Measurements from ENCODE around the gene PLEKHA3. TPM values are rescaled to one million over a fixed set of nuclear protein-coding genes. Genes with fewer than 3 reads are reported as not detected.
"Not testable (repeated sequence)": the region's sequence is repeated elsewhere in the genome, so short reads cannot be mapped to it uniquely, and the experiment has no call there.

PLEKHA3 gene
- total RNA-seq, 2 experiments from 2014 or later = 22.3 to 23.1 TPM

DNA sequence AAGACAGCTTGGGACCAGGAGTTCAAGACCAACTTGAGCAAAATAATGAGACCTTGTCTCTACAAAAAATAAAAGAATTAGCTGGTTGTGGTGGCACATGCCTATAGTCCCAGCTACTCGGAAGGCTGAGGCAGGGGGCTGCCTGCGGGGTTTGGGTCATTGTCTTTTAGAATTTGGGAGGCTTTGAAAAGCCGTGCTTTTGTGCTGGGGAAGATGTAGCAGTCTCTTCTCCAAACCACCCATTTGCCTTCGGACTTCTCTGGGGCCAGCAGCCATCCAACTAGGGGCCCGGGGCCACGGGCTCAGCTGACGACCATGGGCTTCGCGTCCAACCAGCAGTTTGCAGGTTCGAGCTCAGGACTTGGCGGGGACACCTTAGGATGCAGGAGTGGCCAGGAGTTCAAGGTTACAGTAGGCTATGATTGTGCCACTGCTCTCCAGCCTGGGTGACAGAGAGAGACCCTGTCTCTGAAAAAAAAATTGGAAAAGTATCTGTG is 22.8 kb upstream of the PLEKHA3 start:
- H3K36me3 Mint-ChIP-seq (ENCODE audit: low read depth) = no peaks in the 10 kb centered on the region
- ChIA-PET CTCF (no interaction called here), POLR2A (no interaction called here)
- H3K4me1 Mint-ChIP-seq (ENCODE audit: low read depth) = peaks cover under 1% of the 10 kb centered on the region
- H3K27me3 Mint-ChIP-seq (ENCODE audit: low read depth) = peaks cover 3% of the 10 kb centered on the region
- no peak overlapping the region for H3K4me3 Mint-ChIP-seq
- DNase-seq = no peak
- no peak for ATAC-seq
- no peak overlapping the region for H3K27ac Mint-ChIP-seq
- no peaks in the 10 kb centered on the region for H3K9me3 Mint-ChIP-seq (ENCODE audit: insufficient read depth)

DNA sequence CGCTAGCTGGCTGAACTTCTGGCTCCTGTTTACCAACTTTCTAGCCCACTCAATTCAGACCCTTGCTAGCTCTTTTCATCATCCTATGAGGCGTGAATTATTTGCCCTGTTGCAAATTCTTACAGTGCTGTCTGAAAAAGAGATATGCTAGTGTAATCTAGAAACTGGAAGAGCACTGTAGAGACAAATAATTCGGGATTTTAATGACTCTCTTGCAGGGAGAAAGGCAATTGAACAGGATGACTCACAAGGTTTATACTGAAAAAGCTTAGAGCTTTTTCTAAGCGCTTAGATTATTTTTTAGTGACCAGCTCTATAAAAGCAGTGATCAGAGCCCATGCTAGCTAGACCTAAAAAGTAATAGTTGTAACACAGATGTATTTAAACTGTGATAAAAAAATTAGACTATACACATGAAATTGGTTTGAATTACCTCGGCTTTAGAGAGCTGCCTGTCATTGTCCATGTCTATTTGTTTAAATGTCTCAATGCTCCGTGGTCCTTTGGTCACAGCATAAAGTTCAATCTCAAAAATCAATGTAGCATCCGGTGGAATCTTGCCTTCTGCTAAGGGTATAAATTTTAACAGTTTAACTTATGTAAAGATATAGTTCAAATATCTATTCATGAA is 10.9 kb upstream of the PLEKHA3 start:
- no peak overlapping the region for H3K4me3 Mint-ChIP-seq
- H3K36me3 Mint-ChIP-seq (ENCODE audit: low read depth) = peaks cover 9% of the 10 kb centered on the region
- no peaks in the 10 kb centered on the region for H3K27me3 Mint-ChIP-seq (ENCODE audit: low read depth)
- ChIA-PET CTCF (interaction anchor here (0.8 kb wide), 1 partner anchor 18 kb away, joined by 4 read pairs; the partner anchor contains the start of genes PJVK and PRKRA), POLR2A (no interaction called here)
- ATAC-seq (no peak), DNase-seq (no peak)
- H3K4me1 Mint-ChIP-seq (ENCODE audit: low read depth) = no peaks in the 10 kb centered on the region
- H3K27ac Mint-ChIP-seq = no peak overlapping the region
- H3K9me3 Mint-ChIP-seq (ENCODE audit: insufficient read depth) = no peaks in the 10 kb centered on the region

DNA sequence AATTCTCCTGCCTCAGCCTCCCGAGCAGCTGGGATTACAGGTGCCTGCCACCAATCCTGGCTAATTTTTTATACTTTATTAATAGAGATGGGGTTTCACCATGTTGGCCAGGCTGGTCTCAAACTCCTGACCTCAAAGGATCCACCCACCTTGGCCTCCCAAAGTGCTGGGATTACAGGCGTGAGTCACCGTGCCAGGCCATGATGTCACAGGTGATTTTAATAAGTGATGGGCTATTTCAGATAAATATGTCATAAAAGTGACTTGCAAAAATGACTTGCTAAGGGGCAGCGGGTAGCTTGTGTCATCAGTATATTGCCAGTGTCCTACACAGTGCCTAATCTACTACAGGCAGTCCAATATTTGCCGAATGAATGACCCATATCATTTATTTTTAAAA is 8.9 kb upstream of the PLEKHA3 start:
- H3K4me3 Mint-ChIP-seq; H3K27ac Mint-ChIP-seq; DNase-seq; POLR2A ChIA-PET; H3K4me1 Mint-ChIP-seq (ENCODE audit: low read depth); H3K27me3 Mint-ChIP-seq (ENCODE audit: low read depth); H3K36me3 Mint-ChIP-seq (ENCODE audit: low read depth); ATAC-seq; H3K9me3 Mint-ChIP-seq (ENCODE audit: insufficient read depth): not testable (repeated sequence)
- CTCF ChIA-PET = interaction anchor here (1.0 kb wide), 1 partner anchor 21 kb away, joined by 5 read pairs; the partner anchor contains the start of gene PRKRA

DNA sequence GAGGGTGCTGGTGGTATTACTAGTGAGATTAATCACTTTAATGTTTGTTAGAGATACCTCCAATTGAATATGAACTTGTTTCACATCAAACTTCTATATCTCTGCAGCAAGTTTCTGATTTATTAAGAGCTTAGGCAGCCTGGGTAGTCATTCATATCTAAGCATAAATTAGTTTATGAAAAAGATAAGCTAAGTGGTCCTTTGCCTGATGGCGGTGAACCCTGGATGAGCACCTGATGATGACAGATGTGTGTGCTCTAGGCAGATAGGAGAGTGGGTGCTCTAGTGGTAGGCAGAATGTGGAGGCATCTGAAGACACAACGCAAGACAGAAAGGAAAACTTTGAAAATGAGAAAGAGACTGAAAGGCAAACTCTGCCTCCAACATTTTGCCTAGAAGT is 6.9 kb upstream of the PLEKHA3 start:
- ATAC-seq (no peak), DNase-seq (no peak)
- no peak overlapping the region for H3K4me3 Mint-ChIP-seq
- peaks cover 4% of the 10 kb centered on the region for H3K36me3 Mint-ChIP-seq (ENCODE audit: low read depth)
- POLR2A ChIA-PET = no interaction called here
- no peaks in the 10 kb centered on the region for H3K9me3 Mint-ChIP-seq (ENCODE audit: insufficient read depth)
- CTCF ChIA-PET = no interaction called here
- H3K27me3 Mint-ChIP-seq (ENCODE audit: low read depth) = no peaks in the 10 kb centered on the region
- peaks cover 10% of the 10 kb centered on the region for H3K4me1 Mint-ChIP-seq (ENCODE audit: low read depth)
- H3K27ac Mint-ChIP-seq = no peak overlapping the region

DNA sequence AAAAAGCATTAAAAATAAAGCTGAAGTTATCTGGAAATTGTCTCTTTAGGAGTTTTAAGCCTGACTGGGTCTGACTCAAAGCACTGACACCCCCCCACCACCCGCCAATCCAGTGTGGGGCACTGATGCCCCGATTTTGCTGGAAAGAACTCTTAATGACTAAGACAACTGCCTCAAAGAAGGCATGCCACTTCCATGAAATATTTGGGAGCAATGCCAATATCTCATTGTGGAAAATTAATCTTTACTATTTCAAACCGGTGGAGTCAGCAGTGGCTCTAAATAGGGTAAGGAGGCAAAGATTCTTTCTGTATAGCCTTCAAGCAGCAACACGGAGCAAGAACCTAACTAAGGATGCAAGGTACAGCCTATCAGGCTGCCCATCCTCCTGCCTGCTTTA is 6.3 kb upstream of the PLEKHA3 start:
- peaks cover 14% of the 10 kb centered on the region for H3K4me1 Mint-ChIP-seq (ENCODE audit: low read depth)
- CTCF ChIA-PET = no interaction called here

DNA sequence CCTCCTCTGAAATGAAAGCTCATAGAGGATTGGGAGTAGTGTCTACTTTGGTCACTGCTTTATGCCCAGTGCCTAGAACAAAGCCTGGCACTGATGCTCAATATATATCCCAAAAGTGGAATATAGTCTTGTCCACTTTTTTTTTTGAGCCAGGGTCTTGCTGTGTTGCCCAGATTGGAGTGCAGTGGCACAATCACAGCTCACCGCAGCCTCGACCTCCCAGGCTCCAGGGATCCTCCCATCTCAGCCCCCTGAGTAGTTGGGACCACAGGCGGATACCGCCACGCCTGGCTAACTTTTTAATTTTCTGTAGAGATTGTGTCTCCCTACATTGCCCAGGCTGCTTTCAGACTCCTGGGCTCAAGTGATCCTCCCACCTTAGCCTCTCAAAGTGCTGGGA is 5.7 kb upstream of the PLEKHA3 start:
- H3K4me3 Mint-ChIP-seq = no peak overlapping the region
- no peak overlapping the region for H3K27ac Mint-ChIP-seq
- ChIA-PET POLR2A (no interaction called here), CTCF (no interaction called here)
- H3K36me3 Mint-ChIP-seq (ENCODE audit: low read depth) = peaks cover 4% of the 10 kb centered on the region
- no peaks in the 10 kb centered on the region for H3K27me3 Mint-ChIP-seq (ENCODE audit: low read depth)
- no peak for DNase-seq
- H3K9me3 Mint-ChIP-seq (ENCODE audit: insufficient read depth) = no peaks in the 10 kb centered on the region
- ATAC-seq = no peak
- H3K4me1 Mint-ChIP-seq (ENCODE audit: low read depth) = peaks cover 20% of the 10 kb centered on the region

More for the DNA sequence above, 6.3 kb upstream of the PLEKHA3 start:
- ATAC-seq = no peak
- Mint-ChIP-seq H3K9me3 (ENCODE audit: insufficient read depth) (no peaks in the 10 kb centered on the region), H3K27me3 (ENCODE audit: low read depth) (no peaks in the 10 kb centered on the region), H3K4me3 (no peak overlapping the region), H3K27ac (no peak overlapping the region), H3K36me3 (ENCODE audit: low read depth) (peaks cover 4% of the 10 kb centered on the region)
- DNase-seq = no peak
- POLR2A ChIA-PET = no interaction called here

DNA sequence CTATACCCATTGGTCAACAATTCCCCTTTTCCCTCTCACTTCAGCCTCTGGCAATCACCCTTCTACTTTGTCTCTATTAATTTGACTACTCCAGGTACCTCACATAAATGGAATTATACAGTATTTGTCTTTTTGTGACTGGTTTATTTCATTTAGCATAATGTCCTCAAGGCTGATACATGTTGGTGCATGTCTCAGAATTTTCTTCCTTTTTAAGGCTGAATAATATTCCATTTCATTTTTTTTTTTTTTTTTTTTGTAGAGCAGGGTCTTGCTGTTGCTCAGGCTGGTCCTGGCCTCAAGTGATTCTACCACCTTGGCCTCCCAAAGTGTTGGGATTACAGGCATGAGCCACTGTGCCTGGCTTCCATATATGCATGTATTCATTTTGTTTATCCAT is 3.8 kb upstream of the PLEKHA3 start:
- Mint-ChIP-seq H3K4me3 (no peak overlapping the region), H3K27ac (no peak overlapping the region), H3K27me3 (ENCODE audit: low read depth) (no peaks in the 10 kb centered on the region), H3K9me3 (ENCODE audit: insufficient read depth) (no peaks in the 10 kb centered on the region), H3K4me1 (ENCODE audit: low read depth) (peaks cover 27% of the 10 kb centered on the region), H3K36me3 (ENCODE audit: low read depth) (peaks cover 4% of the 10 kb centered on the region)
- DNase-seq = no peak
- POLR2A ChIA-PET = no interaction called here
- CTCF ChIA-PET = no interaction called here
- ATAC-seq = no peak

DNA sequence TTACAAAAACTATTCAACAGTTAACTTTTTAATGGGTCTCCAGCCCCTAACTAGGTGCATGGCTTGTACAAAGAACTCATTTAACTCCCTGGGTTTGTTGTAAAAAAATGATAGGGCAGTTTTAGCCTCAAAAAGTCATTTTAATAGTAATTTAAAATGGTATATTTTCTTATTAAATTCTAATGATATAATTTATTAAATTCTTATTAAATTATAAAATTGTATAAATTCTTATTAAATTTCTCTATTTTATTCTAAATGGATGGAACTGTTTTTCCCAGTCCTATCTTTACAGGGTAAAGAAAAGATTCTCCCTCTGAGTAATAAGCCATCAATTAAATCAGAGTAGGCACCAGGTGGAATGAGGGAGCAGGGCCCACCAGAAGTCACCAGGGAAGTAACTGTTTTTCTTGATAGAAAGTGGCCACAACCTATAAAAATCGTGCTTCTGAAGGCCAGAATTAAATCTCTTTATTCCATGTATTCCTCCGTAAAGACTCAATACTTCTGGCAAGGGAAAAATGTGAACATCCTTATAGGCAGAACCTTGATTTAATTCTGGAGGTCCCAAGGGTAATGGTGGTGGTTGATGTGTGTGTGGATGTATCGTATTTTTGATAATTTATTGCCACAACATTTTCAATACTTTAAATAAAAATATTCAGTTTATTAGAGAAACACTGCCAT is 2.7 kb upstream of the PLEKHA3 start:
- CTCF ChIA-PET = interaction anchor here (1.5 kb wide), 1 partner anchor 342 kb away, joined by 3 read pairs; no protein-coding TSS in a partner anchor
- DNase-seq (no peak), ATAC-seq (no peak)
- Mint-ChIP-seq H3K4me1 (ENCODE audit: low read depth) (peaks cover 38% of the 10 kb centered on the region), H3K27me3 (ENCODE audit: low read depth) (no peaks in the 10 kb centered on the region), H3K36me3 (ENCODE audit: low read depth) (peaks cover 5% of the 10 kb centered on the region), H3K27ac (peak overlapping the region; percentile 63), H3K9me3 (ENCODE audit: insufficient read depth) (no peaks in the 10 kb centered on the region), H3K4me3 (peak overlapping the region; percentile 98)
- POLR2A ChIA-PET = interaction anchor here (1.1 kb wide), 1 partner anchor 26 kb away, joined by 3 read pairs; the partner anchor contains the start of genes PJVK and PRKRA

DNA sequence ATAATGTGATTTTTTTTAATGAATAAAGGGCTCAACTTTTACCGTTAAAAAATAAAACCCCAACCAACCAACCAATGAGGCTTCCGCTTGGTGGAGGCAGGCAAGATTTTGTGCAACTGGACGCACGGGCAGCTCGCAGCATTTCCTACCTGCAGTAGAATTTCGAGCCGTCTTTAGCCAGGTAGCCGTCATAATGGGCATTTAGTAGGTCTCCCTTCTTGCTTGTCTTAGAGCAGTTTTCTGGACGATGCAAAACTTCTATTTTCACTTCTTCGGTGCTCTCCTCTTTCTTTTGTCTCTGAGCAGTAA is 2.2 kb upstream of the PLEKHA3 start:
- H3K36me3 Mint-ChIP-seq (ENCODE audit: low read depth) = peaks cover 6% of the 10 kb centered on the region
- peak overlapping the region; percentile 98 for H3K4me3 Mint-ChIP-seq
- CTCF ChIA-PET = interaction anchor here (1.5 kb wide), 1 partner anchor 341 kb away, joined by 3 read pairs; no protein-coding TSS in a partner anchor
- no peaks in the 10 kb centered on the region for H3K9me3 Mint-ChIP-seq (ENCODE audit: insufficient read depth)
- ATAC-seq (no peak), DNase-seq (peak; percentile 30)
- POLR2A ChIA-PET = interaction anchor here (1.1 kb wide), 1 partner anchor 27 kb away, joined by 3 read pairs; the partner anchor contains the start of genes PJVK and PRKRA
- H3K4me1 Mint-ChIP-seq (ENCODE audit: low read depth) = peaks cover 42% of the 10 kb centered on the region
- peak overlapping the region; percentile 99 for H3K27ac Mint-ChIP-seq
- H3K27me3 Mint-ChIP-seq (ENCODE audit: low read depth) = no peaks in the 10 kb centered on the region

DNA sequence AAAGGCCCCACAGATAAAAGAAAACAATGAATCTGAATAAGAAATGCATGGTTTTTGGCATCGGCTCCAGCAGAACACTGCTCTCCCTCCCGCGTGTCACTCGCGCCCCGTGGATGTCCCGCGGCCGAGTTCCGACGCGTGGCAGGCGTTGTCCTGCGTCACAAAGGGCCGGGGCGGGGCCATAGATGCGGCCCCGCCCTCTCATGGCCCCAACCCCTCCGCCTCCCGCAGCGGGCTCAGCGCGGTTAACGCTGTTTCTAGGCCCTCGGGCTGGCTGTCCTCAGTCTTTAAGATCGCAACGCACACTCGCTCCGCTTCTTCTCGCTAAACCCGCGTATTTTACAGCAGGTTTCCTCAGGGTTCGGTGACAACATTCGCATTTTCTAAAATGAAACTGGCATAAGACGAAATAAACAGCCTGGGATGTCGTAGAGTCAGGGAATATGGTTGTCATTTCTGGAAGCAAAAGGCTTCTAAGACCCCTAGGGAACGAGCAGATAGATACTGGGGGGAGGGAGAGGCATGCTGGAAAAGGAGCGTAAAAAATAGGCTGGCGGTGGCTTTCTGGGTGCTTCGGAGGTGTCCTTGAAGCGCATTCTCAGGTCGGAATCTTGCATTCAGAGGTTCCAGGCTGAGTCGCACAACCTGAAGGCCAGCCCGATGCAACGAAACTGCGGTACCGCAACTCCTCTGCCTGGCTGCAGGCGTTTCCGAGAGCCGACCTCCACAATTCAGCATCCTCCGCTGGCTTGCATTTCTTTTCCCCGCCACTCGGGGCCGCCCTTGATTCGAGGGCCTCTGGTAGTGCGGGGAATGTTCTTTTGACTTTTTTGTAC is 1.6 kb upstream of the PLEKHA3 start, which contains the start of gene FKBP7:
FKBP7 (minus strand) TSS at position 162 of the 836 bp plus-strand sequence; CDS start at position 61, 101 bp downstream.
- no peaks in the 10 kb centered on the region for H3K9me3 Mint-ChIP-seq (ENCODE audit: insufficient read depth)
- ChIA-PET CTCF (interaction anchor here (0.7 to 4.1 kb wide), 10 partner anchors 9 to 341 kb away, joined by 3 to 33 read pairs (median 4); partner anchors contain the start of genes PJVK and PRKRA), POLR2A (interaction anchor here (1.1 kb wide), 1 partner anchor 28 kb away, joined by 3 read pairs; the partner anchor contains the start of genes PJVK and PRKRA)
- peak within 1 kb of the TSS; percentile 98 for H3K4me3 Mint-ChIP-seq
- H3K36me3 Mint-ChIP-seq (ENCODE audit: low read depth) = peaks cover 6% of the 10 kb centered on the region
- ATAC-seq (peak; percentile 73), DNase-seq (peak; percentile 88)
- peak within 1 kb of the TSS; percentile 99 for H3K27ac Mint-ChIP-seq
- peaks cover 42% of the 10 kb centered on the region for H3K4me1 Mint-ChIP-seq (ENCODE audit: low read depth)
- H3K27me3 Mint-ChIP-seq (ENCODE audit: low read depth) = no peaks in the 10 kb centered on the region

DNA sequence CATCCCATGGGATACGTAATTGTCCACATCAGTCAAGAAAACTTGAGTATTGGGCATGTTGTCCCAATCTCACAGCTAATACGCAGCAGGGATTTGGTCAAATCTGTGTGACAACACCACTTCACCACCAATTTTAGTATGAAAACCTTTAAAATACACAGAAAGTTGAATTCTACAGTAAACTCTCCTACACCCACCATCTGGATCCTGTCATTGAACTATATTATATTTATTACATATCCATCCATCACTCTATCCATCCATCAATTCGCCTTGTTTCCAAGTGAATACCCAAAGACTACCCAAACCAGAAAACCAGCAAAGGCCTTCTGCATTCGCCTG is 1.0 kb upstream of the PLEKHA3 start:
- H3K9me3 Mint-ChIP-seq (ENCODE audit: insufficient read depth) = no peaks in the 10 kb centered on the region
- ChIA-PET POLR2A (interaction anchor here (0.6 to 0.7 kb wide), 2 partner anchors 44 to 72 kb away, joined by 4 read pairs; no protein-coding TSS in a partner anchor), CTCF (interaction anchor here (0.7 to 4.1 kb wide), 10 partner anchors 9 to 82 kb away, joined by 3 to 33 read pairs (median 4); partner anchors contain the start of genes PJVK and PRKRA)
- H3K36me3 Mint-ChIP-seq (ENCODE audit: low read depth) = peaks cover 6% of the 10 kb centered on the region
- ATAC-seq = no peak
- H3K4me3 Mint-ChIP-seq = peak overlapping the region; percentile 98
- no peak for DNase-seq
- peak overlapping the region; percentile 99 for H3K27ac Mint-ChIP-seq
- H3K4me1 Mint-ChIP-seq (ENCODE audit: low read depth) = peaks cover 42% of the 10 kb centered on the region
- H3K27me3 Mint-ChIP-seq (ENCODE audit: low read depth) = no peaks in the 10 kb centered on the region
